HG03108 (cell line): ENCODE results near the gene RNF182.
"Not testable (repeated sequence)": the region's sequence is repeated elsewhere in the genome, so short reads cannot be mapped to it uniquely, and the experiment has no call there.

Experiments
- ATAC-seq: cut with Tn5 transposase; IDR thresholded peaks from one replicate; pipeline ENCODE4 v1.9.1; 2021; ENCODE audit warnings: moderate library complexity; ENCODE audit not compliant: unreplicated experiment

Gene RNF182

GRCh38 chr6:13924949-13925881 is at the start of gene RNF182:
Gene RNF182 (plus strand): TSS chr6:13924952. CDS start chr6:13977120, 52,168 bp downstream.
- ATAC-seq, result no peak

- no peak for ATAC-seq
These were observed 47.7 kb upstream of the RNF182 start for GRCh38 chr6:13877051-13877450.

GRCh38 chr6:13880061-13880663 is 44.6 kb upstream of the RNF182 start:
- not testable (repeated sequence) for ATAC-seq

GRCh38 chr6:13881621-13882165 is 43.1 kb upstream of the RNF182 start:
- no peak for ATAC-seq

GRCh38 chr6:13883966-13884365 is 40.8 kb upstream of the RNF182 start:
- no peak for ATAC-seq

GRCh38 chr6:13884397-13884796 is 40.4 kb upstream of the RNF182 start:
- no peak for ATAC-seq

- no peak for ATAC-seq
These were observed 39.2 kb upstream of the RNF182 start for GRCh38 chr6:13885601-13886000.

GRCh38 chr6:13886949-13887348 is 37.8 kb upstream of the RNF182 start:
- ATAC-seq, result no peak

- no peak for ATAC-seq
These were observed 32.6 kb upstream of the RNF182 start for GRCh38 chr6:13892017-13892645.

GRCh38 chr6:13902922-13903321 is 21.8 kb upstream of the RNF182 start:
- ATAC-seq, result no peak

GRCh38 chr6:13903364-13903763 is 21.4 kb upstream of the RNF182 start:
- ATAC-seq, result no peak

- no peak for ATAC-seq
These were observed 17.8 kb upstream of the RNF182 start for GRCh38 chr6:13907001-13907350.

GRCh38 chr6:13907614-13908215 is 17.0 kb upstream of the RNF182 start:
- no peak for ATAC-seq

GRCh38 chr6:13908955-13909381 is 15.8 kb upstream of the RNF182 start:
- no peak for ATAC-seq

- ATAC-seq, result no peak
These were observed 14.3 kb upstream of the RNF182 start for GRCh38 chr6:13910443-13910842.

GRCh38 chr6:13911337-13911736 is 13.4 kb upstream of the RNF182 start:
- ATAC-seq, result no peak

GRCh38 chr6:13913226-13914001 is 11.3 kb upstream of the RNF182 start:
- ATAC-seq, result no peak

GRCh38 chr6:13914351-13914750 is 10.4 kb upstream of the RNF182 start:
- ATAC-seq, result no peak

GRCh38 chr6:13915561-13916229 is 9.1 kb upstream of the RNF182 start:
- no peak for ATAC-seq
